Endothelial cell of umbilical vein (primary cell): ENCODE results near the gene C17orf107. TPM values are rescaled to one million over a fixed set of nuclear protein-coding genes. Genes with fewer than 3 reads are reported as not detected.

Experiments
- BruUV-seq: library from RNA; stranded (reverse); fragments of 400-500 nt; replicated peaks from 2 replicates; lab custom pipeline; 2021; lab: Mats Ljungman, UMichigan
- CTCF ChIA-PET: fragments of 300-600, 350-600 bp; sonication (Branson Sonifier 250); formaldehyde crosslinking; loops from one replicate; lab custom pipeline; 2021; ENCODE audit warnings: antibody characterized with exemption, inconsistent platforms; lab: Charles Lee
- POLR2A ChIA-PET: fragments of 300-600, 350-600 bp; sonication (Branson Sonifier 250); formaldehyde crosslinking; loops from one replicate; lab custom pipeline; 2021; ENCODE audit warnings: antibody characterized with exemption, inconsistent platforms; lab: Charles Lee
- DNase-seq: peaks from one replicate; pipeline ENCODE4 v3.0.0-alpha.2; 2011; ENCODE audit warnings: low read depth, low spot score
- FAIRE-seq: peaks from 2 replicates; lab custom pipeline; 2011; peaks lifted over from hg19 to GRCh38; lab: Jason Lieb, UNC
- H2AFZ ChIP-seq: 2 replicates; pipeline ENCODE4 v1.6.0; 2012; ENCODE audit warnings: low read depth, low read length, control low read depth, inconsistent platforms
- H3K27ac ChIP-seq: 2 replicates; pipeline ENCODE4 v1.5.1; 2011; ENCODE audit warnings: low read depth, mild to moderate bottlenecking, control low read depth, low read length, moderate library complexity; ENCODE audit not compliant: insufficient read depth
- H3K27me3 ChIP-seq, 2 experiments: 2 replicates each; pipeline versions ENCODE4 v1.6.0 to v1.6.1; 2011; ENCODE audit warnings: low read length in 2 of 2, mixed read lengths in 1 of 2; ENCODE audit not compliant: control insufficient read depth in 2 of 2, insufficient read depth in 2 of 2
- H3K36me3 ChIP-seq, 2 experiments: 2 replicates in 1 of 2; 3 replicates in 1 of 2; pipeline ENCODE4 v1.5.1; 2011; ENCODE audit warnings: low read length in 2 of 2, mild to moderate bottlenecking in 1 of 2, moderate library complexity in 1 of 2; ENCODE audit not compliant: control insufficient read depth in 2 of 2, insufficient read depth in 2 of 2; ENCODE audit errors: extremely low read depth in 1 of 2
- H3K4me1 ChIP-seq: 3 replicates; pipeline ENCODE4 v1.5.1; 2011; ENCODE audit warnings: mild to moderate bottlenecking, low read length; ENCODE audit not compliant: control insufficient read depth, insufficient read depth; ENCODE audit errors: extremely low read depth
- H3K4me2 ChIP-seq: 2 replicates; pipeline ENCODE4 v1.6.1; 2011; ENCODE audit warnings: low read length, control low read depth, mixed read lengths; ENCODE audit not compliant: insufficient read depth
- H3K4me3 ChIP-seq, 3 experiments: fragments of 200-600 bp in 1 of 3; sonication (generic), shearing (Covaris generic) in 1 of 3; replicated peaks in 1 of 3; 2 replicates each; pipeline ENCODE4 v1.5.1; 2011 to 2016; ENCODE audit warnings: control low read depth in 3 of 3, low read length in 3 of 3, mild to moderate bottlenecking in 2 of 3, inconsistent platforms in 1 of 3, low read depth in 1 of 3, moderate library complexity in 1 of 3; ENCODE audit not compliant: insufficient read depth in 1 of 3
- H3K79me2 ChIP-seq: 2 replicates; pipeline ENCODE4 v1.6.0; 2012; ENCODE audit warnings: low read length, inconsistent platforms; ENCODE audit not compliant: control insufficient read depth, insufficient read depth
- H3K9ac ChIP-seq: replicated peaks from 2 replicates; pipeline ENCODE3; 2011; ENCODE audit warnings: low read length, control low read depth; ENCODE audit not compliant: insufficient read depth; ENCODE audit errors: extremely low read depth
- H3K9me1 ChIP-seq: replicated peaks from 3 replicates; pipeline ENCODE4 v1.6.0; 2011; ENCODE audit warnings: mild to moderate bottlenecking, low read length; ENCODE audit not compliant: control insufficient read depth, insufficient read depth; ENCODE audit errors: extremely low read depth
- H3K9me3 ChIP-seq: replicated peaks from 2 replicates; pipeline ENCODE4 v1.5.1; 2012; ENCODE audit warnings: low read length, inconsistent platforms; ENCODE audit not compliant: control insufficient read depth, insufficient read depth
- H4K20me1 ChIP-seq: replicated peaks from 2 replicates; pipeline ENCODE3; 2011; ENCODE audit warnings: mild to moderate bottlenecking, low read length; ENCODE audit not compliant: control insufficient read depth, insufficient read depth; ENCODE audit errors: extremely low read depth
- CTCF ChIP-seq, 2 donors: IDR thresholded peaks; 1 replicate in 1 of 2; 2 replicates in 1 of 2; pipeline ENCODE4 v1.5.1; 2011; ENCODE audit warnings: low read length in 2 of 2, mild to moderate bottlenecking in 2 of 2, moderate library complexity in 2 of 2, control low read depth in 1 of 2, inconsistent platforms in 1 of 2, low read depth in 1 of 2; ENCODE audit not compliant: insufficient read depth in 1 of 2; ENCODE audit errors: extremely low read depth in 1 of 2
- EZH2 ChIP-seq: IDR thresholded peaks from 2 replicates; pipeline ENCODE4 v1.6.1; 2012; ENCODE audit warnings: borderline replicate concordance, low read depth, mild to moderate bottlenecking, moderate library complexity, low read length, inconsistent platforms; ENCODE audit not compliant: severe bottlenecking
- JUN ChIP-seq: IDR thresholded peaks from 2 replicates; pipeline ENCODE4 v1.6.1; 2011; ENCODE audit warnings: borderline replicate concordance, low read depth; ENCODE audit not compliant: insufficient read length, insufficient read depth
- MYC ChIP-seq: IDR thresholded peaks from one replicate; pipeline ENCODE4 v1.6.1; 2011; ENCODE audit warnings: mild to moderate bottlenecking, low read depth, low read length
- POLR2A ChIP-seq: IDR thresholded peaks from 2 replicates; pipeline ENCODE4 v1.6.1; 2012; ENCODE audit warnings: low read depth, mild to moderate bottlenecking, control low read depth, low read length
- dilution Hi-C: fragments of 300-500 bp; cut with MboI; formaldehyde crosslinking; loops from one replicate; pipeline ENCODE4 v1.15.0; 2019; ENCODE audit warnings: low sequenced_read_pairs; ENCODE audit not compliant: extremely low pct_ligation_motif_present
- intact Hi-C: fragments of 100-400 bp; cut with micrococcal nuclease; formaldehyde crosslinking; loops from one replicate; pipeline ENCODE4 v1.10.0; 2022
- polyA plus RNA-seq, 4 experiments: library from polyadenylated mRNA; depleted of rRNA in 3 of 4; stranded (reverse) in 3 of 4; unstranded in 1 of 4; fragments of >200 nt; gene quantifications; 2 replicates each; pipeline versions ENCODE4 v1.2.1 to v1.2.3, GENCODE V29; 2011 to 2012; ENCODE audit warnings: missing spikeins in 1 of 4
- total RNA-seq: library from RNA; stranded (reverse); gene quantifications from 2 replicates; pipeline ENCODE4 v1.2.3, GENCODE V29; 2021

Gene C17orf107
- total and polyA plus RNA-seq, 2 donors (not counting 3 experiments of a cell fraction or from before 2014, with no cell fraction given): 0.68 to 1.0 TPM

- CTCF ChIA-PET: interaction anchor here (1.0 to 2.2 kb wide), 5 partner anchors 101 to 181 kb away, joined by 3 to 10 read pairs (median 3); partner anchors contain the start of genes ARRB2 and GLTPD2
- Histone ChIP-seq H3K36me3 (peaks cover 3 to 70% of the 10 kb centered on the region in 2 experiments), H3K9ac (no peak overlapping the region), H3K27ac (no peak overlapping the region), H3K9me3 (no peaks in the 10 kb centered on the region), H3K4me1 (no peaks in the 10 kb centered on the region), H3K4me3 (no peak overlapping the region), H3K4me2 (no peak overlapping the region), H3K27me3 (no peaks in the 10 kb centered on the region), H4K20me1 (no peaks in the 10 kb centered on the region), H2AFZ (no peak overlapping the region), H3K9me1 (no peaks in the 10 kb centered on the region), H3K79me2 (no peaks in the 10 kb centered on the region)
- intact Hi-C loops (no loop called here), dilution Hi-C loops (no loop called here)
- TF ChIP-seq JUN (no peak), EZH2 (no peak), CTCF (IDR thresholded peaks at IDR 0.05; ENCODE audit: extremely low read depth in 1 of 2, insufficient read depth in 1 of 2, low read depth in 1 of 2, low read length in 2 of 2) (no peak), MYC (no peak), POLR2A (no peak)
- FAIRE-seq (no peak), DNase-seq (no peak)
- TSS peak; percentile 4 for BruUV-seq
- POLR2A ChIA-PET: no interaction called here
Measured at GRCh38 chr17:4891411-4892410, 7.6 kb upstream of the C17orf107 start.
